DND-41 (cell line): ENCODE results near the gene INTS7.

Experiments
- EZH2 ChIP-seq: IDR thresholded peaks from 3 replicates; pipeline ENCODE4 v1.6.1; 2012; ENCODE audit warnings: borderline replicate concordance, low read depth, mild to moderate bottlenecking, moderate library complexity, low read length, inconsistent platforms; ENCODE audit not compliant: severe bottlenecking
- TF ChIP-seq, protein P1 (sequence below): IDR thresholded peaks from 2 replicates; pipeline ENCODE4 v1.5.1; 2012; ENCODE audit warnings: borderline replicate concordance, low read length, moderate library complexity, mild to moderate bottlenecking; ENCODE audit not compliant: poor library complexity, severe bottlenecking; ENCODE audit errors: extremely low read depth

DNA sequence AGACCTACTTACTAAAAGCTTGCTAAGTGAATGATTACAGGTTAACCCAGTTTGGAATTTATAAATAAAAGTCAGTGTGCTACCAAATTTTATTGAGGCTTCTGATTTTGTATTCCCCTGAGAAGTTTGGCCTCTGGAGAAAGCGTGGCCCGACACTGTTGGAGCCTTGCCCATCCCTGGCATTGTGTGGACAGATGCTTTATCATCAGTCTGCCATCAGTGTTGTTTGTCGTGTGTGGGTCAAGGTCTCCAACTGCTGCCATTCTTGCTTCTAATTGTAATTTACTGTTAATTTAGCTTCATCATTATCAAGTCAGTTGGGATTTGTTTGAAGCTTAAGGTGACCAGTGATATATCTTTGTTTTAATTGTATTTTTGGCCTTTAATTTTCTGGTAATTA, 142.8 kb downstream of the INTS7 start:
- TF ChIP-seq, protein P1, sequence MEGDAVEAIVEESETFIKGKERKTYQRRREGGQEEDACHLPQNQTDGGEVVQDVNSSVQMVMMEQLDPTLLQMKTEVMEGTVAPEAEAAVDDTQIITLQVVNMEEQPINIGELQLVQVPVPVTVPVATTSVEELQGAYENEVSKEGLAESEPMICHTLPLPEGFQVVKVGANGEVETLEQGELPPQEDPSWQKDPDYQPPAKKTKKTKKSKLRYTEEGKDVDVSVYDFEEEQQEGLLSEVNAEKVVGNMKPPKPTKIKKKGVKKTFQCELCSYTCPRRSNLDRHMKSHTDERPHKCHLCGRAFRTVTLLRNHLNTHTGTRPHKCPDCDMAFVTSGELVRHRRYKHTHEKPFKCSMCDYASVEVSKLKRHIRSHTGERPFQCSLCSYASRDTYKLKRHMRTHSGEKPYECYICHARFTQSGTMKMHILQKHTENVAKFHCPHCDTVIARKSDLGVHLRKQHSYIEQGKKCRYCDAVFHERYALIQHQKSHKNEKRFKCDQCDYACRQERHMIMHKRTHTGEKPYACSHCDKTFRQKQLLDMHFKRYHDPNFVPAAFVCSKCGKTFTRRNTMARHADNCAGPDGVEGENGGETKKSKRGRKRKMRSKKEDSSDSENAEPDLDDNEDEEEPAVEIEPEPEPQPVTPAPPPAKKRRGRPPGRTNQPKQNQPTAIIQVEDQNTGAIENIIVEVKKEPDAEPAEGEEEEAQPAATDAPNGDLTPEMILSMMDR = no peak
- no peak for TF ChIP-seq EZH2
